Right cardiac atrium (tissue), 5 donors: ENCODE results near the gene TRIB2. TPM values are rescaled to one million over a fixed set of nuclear protein-coding genes. Genes with fewer than 3 reads are reported as not detected.

Experiments
- ATAC-seq, 2 donors: fragments of 200-7000 bp; cut with Tn5 transposase; one replicate each; pipeline versions ENCODE4 v1.8.0 to v1.9.1; 2020; ENCODE audit warnings: moderate library complexity in 2 of 2, mild to moderate bottlenecking in 1 of 2
- DNase-seq, 3 donors: peaks; one replicate each; pipeline ENCODE4 v3.0.0-alpha.2; 2020
- H3K27ac ChIP-seq: one replicate; pipeline ENCODE4 v1.5.1; 2013; ENCODE audit warnings: mild to moderate bottlenecking, low read length, control low read depth, moderate library complexity
- H3K27me3 ChIP-seq: one replicate; pipeline ENCODE4 v1.6.1; 2013; ENCODE audit not compliant: control insufficient read depth, insufficient read depth
- H3K4me1 ChIP-seq: one replicate; pipeline ENCODE4 v1.6.1; 2013; ENCODE audit warnings: low read length; ENCODE audit not compliant: control insufficient read depth, insufficient read depth
- H3K4me3 ChIP-seq: one replicate; pipeline ENCODE4 v1.5.1; 2013; ENCODE audit warnings: low read length, control low read depth
- H3K9me3 ChIP-seq: one replicate; pipeline ENCODE4 v1.6.1; 2013; ENCODE audit warnings: low read length; ENCODE audit not compliant: control insufficient read depth
- WGBS: extraction: QIAGEN DNeasy Blood & Tissue Kit; methylation state at CpG from one replicate; pipeline ENCODE4 v1.1.7; 2013; 5-methylcytosine and 5-hydroxymethylcytosine counted together
- intact Hi-C, 4 donors: fragments of 100-400 bp; cut with DNase I; formaldehyde crosslinking; loops; one replicate each; pipeline versions ENCODE4 v1.11.0 to v1.14.0; 2022 to 2023
- polyA plus RNA-seq: library from polyadenylated mRNA; stranded (reverse); fragments of 200-250 nt; gene quantifications from one replicate; pipeline ENCODE4 v1.2.3, GENCODE V29; 2013
- total RNA-seq, 4 donors: library from RNA; stranded (reverse); fragmentation: NEBNext Ultra II Directional; extraction: Animal tissue kit (Norgen Biotek cat#: 25700); gene quantifications; one replicate each; pipeline ENCODE4 v1.2.1, GENCODE V29; 2021
- donor health status: healthy with polysubstance abuse.
- donor health status: DM: no; HTN: yes; CAD: no.
- donor health status: DM: no; HTN: no; CAD: no.
- donor health status: DM: no; HTN: yes; CAD: no; lungs with severe emphysema.
- donor health status: DM: yes; HTN: yes; CAD: no.

Gene TRIB2
- total and polyA plus RNA-seq, 5 donors: 24.7 to 32.2 (median 27.0) TPM

GRCh38 chr2:12720754-12721378 lies 4.1 kb downstream of the TRIB2 start:
- intact Hi-C loops: loop anchor here in 3 of 4 donors (5.0 to 10.0 kb wide), 3 partner anchors 94 to 284 kb away; no protein-coding TSS in a partner anchor
- Histone ChIP-seq H3K4me1 (peaks cover 12% of the 10 kb centered on the region), H3K9me3 (no peaks in the 10 kb centered on the region), H3K27ac (no peak overlapping the region), H3K27me3 (no peaks in the 10 kb centered on the region), H3K4me3 (peak overlapping the region; percentile 85)
- ATAC-seq: no peak
- DNase-seq: no peak
- WGBS: 30% methylated on average over 2 of the region's 2 CpGs

GRCh38 chr2:12721566-12722446 lies 5.1 kb downstream of the TRIB2 start:
- no peaks in the 10 kb centered on the region for H3K27me3 ChIP-seq
- 45% methylated on average over 14 of the region's 14 CpGs for WGBS
- H3K4me3 ChIP-seq: peak overlapping the region; percentile 85
- peak in 1 of 2 donors; percentile 14 for ATAC-seq
- H3K27ac ChIP-seq: peak overlapping the region; percentile 59
- intact Hi-C loops: loop anchor here in 3 of 4 donors (5.0 to 10.0 kb wide), 3 partner anchors 93 to 283 kb away; no protein-coding TSS in a partner anchor
- H3K9me3 ChIP-seq: no peaks in the 10 kb centered on the region
- H3K4me1 ChIP-seq: peaks cover 17% of the 10 kb centered on the region
- peak in 1 of 3 donors; percentile 32 for DNase-seq

GRCh38 chr2:12722447-12723316 lies 5.9 kb downstream of the TRIB2 start:
- Histone ChIP-seq H3K27ac (no peak overlapping the region), H3K4me1 (peaks cover 21% of the 10 kb centered on the region), H3K9me3 (no peaks in the 10 kb centered on the region), H3K27me3 (no peaks in the 10 kb centered on the region), H3K4me3 (peak overlapping the region; percentile 85)
- ATAC-seq (no peak), DNase-seq (no peak)
- 71% methylated on average over 7 of the region's 7 CpGs for WGBS
- intact Hi-C loops: loop anchor here in 3 of 4 donors (5.0 to 10.0 kb wide), 3 partner anchors 92 to 282 kb away; no protein-coding TSS in a partner anchor

- H3K27me3 ChIP-seq: no peaks in the 10 kb centered on the region
- intact Hi-C loops: loop anchor here in 3 of 4 donors (5.0 to 10.0 kb wide), 3 partner anchors 91 to 281 kb away; no protein-coding TSS in a partner anchor
- DNase-seq (no peak), ATAC-seq (no peak)
- H3K4me3 ChIP-seq: peak overlapping the region; percentile 9
- peaks cover 25% of the 10 kb centered on the region for H3K4me1 ChIP-seq
- no peaks in the 10 kb centered on the region for H3K9me3 ChIP-seq
- peak overlapping the region; percentile 42 for H3K27ac ChIP-seq
- 66% methylated on average over 8 of the region's 8 CpGs for WGBS
Measured at GRCh38 chr2:12723736-12724463, 7.2 kb downstream of the TRIB2 start.

GRCh38 chr2:12725233-12726187 lies 8.8 kb downstream of the TRIB2 start:
- ATAC-seq (peak; percentile 22 to 52), DNase-seq (no peak)
- Histone ChIP-seq H3K4me3 (no peak overlapping the region), H3K27ac (peak overlapping the region; percentile 70), H3K27me3 (no peaks in the 10 kb centered on the region), H3K9me3 (no peaks in the 10 kb centered on the region), H3K4me1 (peaks cover 25% of the 10 kb centered on the region)
- intact Hi-C loops: loop anchor here in 2 of 4 donors (10.0 kb wide), 2 partner anchors 89 to 279 kb away; no protein-coding TSS in a partner anchor
- 52% methylated on average over 12 of the region's 12 CpGs for WGBS

- H3K27me3 ChIP-seq: no peaks in the 10 kb centered on the region
- intact Hi-C loops: loop anchor here in 2 of 4 donors (10.0 kb wide), 2 partner anchors 89 to 279 kb away; no protein-coding TSS in a partner anchor
- no peaks in the 10 kb centered on the region for H3K9me3 ChIP-seq
- H3K4me1 ChIP-seq: peaks cover 30% of the 10 kb centered on the region
- DNase-seq: no peak
- 75% methylated on average over 2 of the region's 2 CpGs for WGBS
- H3K4me3 ChIP-seq: no peak overlapping the region
- ATAC-seq: no peak
- no peak overlapping the region for H3K27ac ChIP-seq
Measured at GRCh38 chr2:12726271-12726670, 9.5 kb downstream of the TRIB2 start.

- Histone ChIP-seq H3K4me3 (no peak overlapping the region), H3K27ac (peak overlapping the region; percentile 23), H3K9me3 (no peaks in the 10 kb centered on the region), H3K4me1 (peaks cover 38% of the 10 kb centered on the region), H3K27me3 (no peaks in the 10 kb centered on the region)
- DNase-seq: no peak
- intact Hi-C loops: loop anchor here in 2 of 4 donors (10.0 kb wide), 2 partner anchors 88 to 278 kb away; no protein-coding TSS in a partner anchor
- ATAC-seq: no peak
- 79% methylated on average over 6 of the region's 6 CpGs for WGBS
Measured at GRCh38 chr2:12727065-12727464, 10.3 kb downstream of the TRIB2 start.

GRCh38 chr2:12727641-12728040 lies 10.9 kb downstream of the TRIB2 start:
- Histone ChIP-seq H3K4me1 (peaks cover 41% of the 10 kb centered on the region), H3K27me3 (no peaks in the 10 kb centered on the region), H3K9me3 (no peaks in the 10 kb centered on the region), H3K27ac (peak overlapping the region; percentile 23), H3K4me3 (no peak overlapping the region)
- intact Hi-C loops: loop anchor here in 2 of 4 donors (10.0 kb wide), 2 partner anchors 87 to 277 kb away; no protein-coding TSS in a partner anchor
- DNase-seq (no peak), ATAC-seq (no peak)
- WGBS: 82% methylated on average over 5 of the region's 5 CpGs

GRCh38 chr2:12728221-12728777 lies 11.6 kb downstream of the TRIB2 start:
- intact Hi-C loops: loop anchor here in 2 of 4 donors (10.0 kb wide), 2 partner anchors 87 to 277 kb away; no protein-coding TSS in a partner anchor
- Histone ChIP-seq H3K4me1 (peaks cover 42% of the 10 kb centered on the region), H3K27me3 (no peaks in the 10 kb centered on the region), H3K27ac (no peak overlapping the region), H3K4me3 (no peak overlapping the region), H3K9me3 (no peaks in the 10 kb centered on the region)
- 87% methylated on average over 9 of the region's 9 CpGs for WGBS
- no peak for DNase-seq
- ATAC-seq: no peak
